Inflammatory macrophage treated with lipopolysaccharide for 4 hours (primary cell): ENCODE measurements around the gene ZNF341.

Experiments used
- DNase-seq: peaks from one replicate; pipeline ENCODE4 v3.0.0-alpha.2; 2020

ZNF341 gene

GRCh38 chr20:33703498-33704137, 28.2 kb upstream of the ZNF341 start:
- DNase-seq: no peak

GRCh38 chr20:33704197-33704924, 27.4 kb upstream of the ZNF341 start:
- DNase-seq: no peak

GRCh38 chr20:33707668-33708067, 24.1 kb upstream of the ZNF341 start:
- DNase-seq: no peak

GRCh38 chr20:33709398-33709797, 22.4 kb upstream of the ZNF341 start:
- DNase-seq: no peak

- no peak for DNase-seq
These were observed 21.8 kb upstream of the ZNF341 start for GRCh38 chr20:33709905-33710541.

GRCh38 chr20:33710681-33711445, 20.9 kb upstream of the ZNF341 start:
- no peak for DNase-seq

GRCh38 chr20:33711446-33711738, 20.4 kb upstream of the ZNF341 start:
- no peak for DNase-seq

GRCh38 chr20:33713865-33714367, 17.9 kb upstream of the ZNF341 start:
- no peak for DNase-seq

- no peak for DNase-seq
These were observed 15.3 kb upstream of the ZNF341 start for GRCh38 chr20:33716498-33716897.

- DNase-seq: no peak
These were observed 12.4 kb upstream of the ZNF341 start for GRCh38 chr20:33719277-33719988.

GRCh38 chr20:33719989-33720709, 11.6 kb upstream of the ZNF341 start, which contains the start of gene PXMP4:
PXMP4 (minus strand) TSS chr20:33720310; CDS start chr20:33720207, 103 bp downstream.
- peak; percentile 98 for DNase-seq

GRCh38 chr20:33721391-33722140, 10.2 kb upstream of the ZNF341 start:
- DNase-seq: no peak

- DNase-seq: peak; percentile 61
These were observed 7.2 kb upstream of the ZNF341 start for GRCh38 chr20:33724439-33725094.

GRCh38 chr20:33725607-33726264, 6.1 kb upstream of the ZNF341 start:
- no peak for DNase-seq

- DNase-seq: no peak
These were observed 4.7 kb upstream of the ZNF341 start for GRCh38 chr20:33727115-33727479.

- no peak for DNase-seq
These were observed 4.0 kb upstream of the ZNF341 start for GRCh38 chr20:33727806-33728205.

- no peak for DNase-seq
These were observed 3.3 kb upstream of the ZNF341 start for GRCh38 chr20:33728463-33728862.

- no peak for DNase-seq
These were observed 2.7 kb upstream of the ZNF341 start for GRCh38 chr20:33729101-33729500.

GRCh38 chr20:33730946-33731692, 677 bp upstream of the ZNF341 start:
- no peak for DNase-seq
